HepG2 (cell line): ENCODE measurements around the gene BEST2. TPM values are rescaled to one million over a fixed set of nuclear protein-coding genes. Genes with fewer than 3 reads are reported as not detected.

Experiments used
- CBX1 ChIP-seq: IDR thresholded peaks from one replicate; pipeline ENCODE4 v1.6.1; 2016; ENCODE audit warnings: antibody characterized with exemption, low read depth
- CHD2 ChIP-seq: IDR thresholded peaks from 2 replicates; pipeline ENCODE4 v1.6.1; 2011; ENCODE audit warnings: low read depth, low read length, improper control_type of control experiment
- ELF4 ChIP-seq: sonication (generic); formaldehyde crosslinking; IDR thresholded peaks from 2 replicates; pipeline ENCODE4 v1.5.0; 2020; ENCODE audit warnings: missing genetic modification reagents, mild to moderate bottlenecking, moderate library complexity, borderline replicate concordance
- HMG20A ChIP-seq: IDR thresholded peaks from 2 replicates; pipeline ENCODE4 v1.6.1; 2016; ENCODE audit warnings: borderline replicate concordance
- MIER3 ChIP-seq: IDR thresholded peaks from 2 replicates; pipeline ENCODE4 v1.6.1; 2016; ENCODE audit warnings: missing compliant biosample characterization, borderline replicate concordance
- NRL ChIP-seq: sonication (generic); formaldehyde crosslinking; IDR thresholded peaks from 2 replicates; pipeline ENCODE4 v1.5.0; 2020; ENCODE audit warnings: missing genetic modification reagents, mild to moderate bottlenecking, moderate library complexity, borderline replicate concordance
- REXO4 ChIP-seq: sonication (generic); formaldehyde crosslinking; IDR thresholded peaks from 2 replicates; pipeline ENCODE4 v1.8.0; 2022; ENCODE audit warnings: missing genetic modification reagents, mild to moderate bottlenecking, borderline replicate concordance
- RFX1 ChIP-seq: fragments of 450-650 bp; IDR thresholded peaks from 2 replicates; pipeline ENCODE4 v1.6.1; 2017
- SATB2 ChIP-seq: sonication (generic); formaldehyde crosslinking; IDR thresholded peaks from 2 replicates; pipeline ENCODE4 v1.5.0; 2020; ENCODE audit warnings: missing genetic modification reagents
- SSRP1 ChIP-seq: IDR thresholded peaks from 2 replicates; pipeline ENCODE4 v1.6.1; 2016; ENCODE audit warnings: control low read depth
- SUZ12 ChIP-seq: fragments of 150-350 bp; IDR thresholded peaks from 2 replicates; pipeline ENCODE4 v1.6.1; 2014; ENCODE audit warnings: low read depth, low read length
- ZBTB39 ChIP-seq: sonication (generic); formaldehyde crosslinking; IDR thresholded peaks from 2 replicates; pipeline ENCODE4 v1.5.0; 2020; ENCODE audit warnings: missing genetic modification reagents
- ZBTB8A ChIP-seq: sonication (generic); formaldehyde crosslinking; IDR thresholded peaks from 2 replicates; pipeline ENCODE4 v1.4.0; 2020; ENCODE audit warnings: mild to moderate bottlenecking, low read depth, missing genetic modification reagents, borderline replicate concordance
- ZKSCAN5 ChIP-seq: sonication (generic); formaldehyde crosslinking; IDR thresholded peaks from 2 replicates; pipeline ENCODE4 v1.5.1; 2020; ENCODE audit warnings: mild to moderate bottlenecking, missing genetic modification reagents
- ZMYM3 ChIP-seq: sonication (generic); formaldehyde crosslinking; IDR thresholded peaks from 2 replicates; pipeline ENCODE4 v1.5.1; 2020; ENCODE audit warnings: mild to moderate bottlenecking, missing genetic modification reagents
- ZNF20 ChIP-seq: sonication (generic); formaldehyde crosslinking; IDR thresholded peaks from 2 replicates; pipeline ENCODE4 v1.4.0; 2020; ENCODE audit warnings: mild to moderate bottlenecking, moderate library complexity, missing genetic modification reagents
- ZNF292 ChIP-seq: sonication (generic); formaldehyde crosslinking; IDR thresholded peaks from 2 replicates; pipeline ENCODE4 v1.8.1; 2022; ENCODE audit warnings: mild to moderate bottlenecking, low read depth, missing genetic modification reagents, borderline replicate concordance
- ZNF367 ChIP-seq: sonication (generic); formaldehyde crosslinking; IDR thresholded peaks from 2 replicates; pipeline ENCODE4 v1.4.0; 2020; ENCODE audit warnings: missing genetic modification reagents, borderline replicate concordance
- ZNF496 ChIP-seq: sonication (generic); formaldehyde crosslinking; IDR thresholded peaks from 2 replicates; pipeline ENCODE4 v1.8.1; 2023; ENCODE audit warnings: mild to moderate bottlenecking, moderate library complexity, missing genetic modification reagents; ENCODE audit not compliant: insufficient replicate concordance
- ZNF616 ChIP-seq: sonication (generic); formaldehyde crosslinking; IDR thresholded peaks from 2 replicates; pipeline ENCODE4 v1.5.0; 2020; ENCODE audit warnings: low read depth, mild to moderate bottlenecking, missing genetic modification reagents
- polyA plus RNA-seq, 8 experiments: library from polyadenylated mRNA; depleted of rRNA in 3 of 8; stranded (reverse) in 7 of 8; unstranded in 1 of 8; fragments of >200 nt; fragmentation: Illumina TruSeq in 4 of 8; extraction: Trizol in 4 of 8; gene quantifications; 2 replicates each; pipeline versions ENCODE4 v1.2.1 to v1.2.3, GENCODE V29; 2011 to 2016; ENCODE audit warnings: low read depth in 4 of 8, missing spikeins in 1 of 8, mixed read lengths in 1 of 8; ENCODE audit not compliant: insufficient read depth in 1 of 8
- total RNA-seq, 5 experiments: library from RNA; depleted of rRNA; stranded (reverse); fragments of >200 nt; fragmentation: Illumina TruSeq; extraction: Trizol; gene quantifications; 2 replicates each; pipeline ENCODE4 v1.2.3, GENCODE V29; 2016; ENCODE audit warnings: low read depth in 1 of 5
- TF ChIP-seq, protein P1 (sequence below): sonication (generic); formaldehyde crosslinking; IDR thresholded peaks from 2 replicates; pipeline ENCODE4 v1.4.0; 2020; ENCODE audit warnings: mild to moderate bottlenecking, missing genetic modification reagents
- TF ChIP-seq, protein P2 (sequence below): sonication (generic); formaldehyde crosslinking; IDR thresholded peaks from 2 replicates; pipeline ENCODE4 v1.4.0; 2020; ENCODE audit warnings: mild to moderate bottlenecking, low read depth, missing genetic modification reagents

The BEST2 gene
- total and polyA plus RNA-seq, 2 of the 13 experiments (the other 11 are each of a cell fraction or from before 2014, with no cell fraction given) = not detected

GRCh38 chr19:12766051-12766521 is 14.5 kb downstream of the BEST2 start (continued):
- TF ChIP-seq SSRP1 (CRISPR knock-in tag) (no peak), ZNF496 (CRISPR knock-in tag) (no peak), ZNF20 (CRISPR knock-in tag) (no peak), CHD2 (no peak), ZNF292 (CRISPR knock-in tag) (peak; percentile 91), REXO4 (CRISPR knock-in tag) (no peak), ZMYM3 (no peak), MIER3 (CRISPR knock-in tag) (peak; percentile 78), SUZ12 (no peak), ZNF616 (CRISPR knock-in tag) (no peak), ELF4 (CRISPR knock-in tag) (no peak), ZBTB39 (CRISPR knock-in tag) (no peak), ZNF367 (no peak), CBX1 (no peak), ZBTB8A (no peak), HMG20A (no peak), SATB2 (no peak), RFX1 (no peak), NRL (CRISPR knock-in tag) (0 out of 2 replicates have a peak, but pooled peaks have one; percentile 33), ZKSCAN5 (CRISPR knock-in tag) (no peak)
- TF ChIP-seq, protein P1, sequence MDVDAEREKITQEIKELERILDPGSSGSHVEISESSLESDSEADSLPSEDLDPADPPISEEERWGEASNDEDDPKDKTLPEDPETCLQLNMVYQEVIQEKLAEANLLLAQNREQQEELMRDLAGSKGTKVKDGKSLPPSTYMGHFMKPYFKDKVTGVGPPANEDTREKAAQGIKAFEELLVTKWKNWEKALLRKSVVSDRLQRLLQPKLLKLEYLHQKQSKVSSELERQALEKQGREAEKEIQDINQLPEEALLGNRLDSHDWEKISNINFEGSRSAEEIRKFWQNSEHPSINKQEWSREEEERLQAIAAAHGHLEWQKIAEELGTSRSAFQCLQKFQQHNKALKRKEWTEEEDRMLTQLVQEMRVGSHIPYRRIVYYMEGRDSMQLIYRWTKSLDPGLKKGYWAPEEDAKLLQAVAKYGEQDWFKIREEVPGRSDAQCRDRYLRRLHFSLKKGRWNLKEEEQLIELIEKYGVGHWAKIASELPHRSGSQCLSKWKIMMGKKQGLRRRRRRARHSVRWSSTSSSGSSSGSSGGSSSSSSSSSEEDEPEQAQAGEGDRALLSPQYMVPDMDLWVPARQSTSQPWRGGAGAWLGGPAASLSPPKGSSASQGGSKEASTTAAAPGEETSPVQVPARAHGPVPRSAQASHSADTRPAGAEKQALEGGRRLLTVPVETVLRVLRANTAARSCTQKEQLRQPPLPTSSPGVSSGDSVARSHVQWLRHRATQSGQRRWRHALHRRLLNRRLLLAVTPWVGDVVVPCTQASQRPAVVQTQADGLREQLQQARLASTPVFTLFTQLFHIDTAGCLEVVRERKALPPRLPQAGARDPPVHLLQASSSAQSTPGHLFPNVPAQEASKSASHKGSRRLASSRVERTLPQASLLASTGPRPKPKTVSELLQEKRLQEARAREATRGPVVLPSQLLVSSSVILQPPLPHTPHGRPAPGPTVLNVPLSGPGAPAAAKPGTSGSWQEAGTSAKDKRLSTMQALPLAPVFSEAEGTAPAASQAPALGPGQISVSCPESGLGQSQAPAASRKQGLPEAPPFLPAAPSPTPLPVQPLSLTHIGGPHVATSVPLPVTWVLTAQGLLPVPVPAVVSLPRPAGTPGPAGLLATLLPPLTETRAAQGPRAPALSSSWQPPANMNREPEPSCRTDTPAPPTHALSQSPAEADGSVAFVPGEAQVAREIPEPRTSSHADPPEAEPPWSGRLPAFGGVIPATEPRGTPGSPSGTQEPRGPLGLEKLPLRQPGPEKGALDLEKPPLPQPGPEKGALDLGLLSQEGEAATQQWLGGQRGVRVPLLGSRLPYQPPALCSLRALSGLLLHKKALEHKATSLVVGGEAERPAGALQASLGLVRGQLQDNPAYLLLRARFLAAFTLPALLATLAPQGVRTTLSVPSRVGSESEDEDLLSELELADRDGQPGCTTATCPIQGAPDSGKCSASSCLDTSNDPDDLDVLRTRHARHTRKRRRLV (CRISPR knock-in tag) = no peak
- TF ChIP-seq, protein P2, sequence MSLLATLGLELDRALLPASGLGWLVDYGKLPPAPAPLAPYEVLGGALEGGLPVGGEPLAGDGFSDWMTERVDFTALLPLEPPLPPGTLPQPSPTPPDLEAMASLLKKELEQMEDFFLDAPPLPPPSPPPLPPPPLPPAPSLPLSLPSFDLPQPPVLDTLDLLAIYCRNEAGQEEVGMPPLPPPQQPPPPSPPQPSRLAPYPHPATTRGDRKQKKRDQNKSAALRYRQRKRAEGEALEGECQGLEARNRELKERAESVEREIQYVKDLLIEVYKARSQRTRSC (CRISPR knock-in tag) = no peak
